ENCODE data around the gene UCHL1.

- TF ChIP-seq CTCF (IDR thresholded peaks at IDR 0.05) (no peak), POLR2AphosphoS5 (IDR thresholded peaks at IDR 0.05) (no peak), POLR2A (IDR thresholded peaks at IDR 0.05) (no peak), EP300 (IDR thresholded peaks at IDR 0.05; ENCODE audit: low read depth) (no peak)
These were observed 29.1 kb downstream of the UCHL1 start for GRCh38 chr4:41285864-41286235.
